ENCODE data around the gene CAPSL. TPM values are rescaled to one million over a fixed set of nuclear protein-coding genes. Genes with fewer than 3 reads are reported as not detected.

CAPSL gene
- total RNA-seq, 1 donor from 2014 or later: not detected

DNA sequence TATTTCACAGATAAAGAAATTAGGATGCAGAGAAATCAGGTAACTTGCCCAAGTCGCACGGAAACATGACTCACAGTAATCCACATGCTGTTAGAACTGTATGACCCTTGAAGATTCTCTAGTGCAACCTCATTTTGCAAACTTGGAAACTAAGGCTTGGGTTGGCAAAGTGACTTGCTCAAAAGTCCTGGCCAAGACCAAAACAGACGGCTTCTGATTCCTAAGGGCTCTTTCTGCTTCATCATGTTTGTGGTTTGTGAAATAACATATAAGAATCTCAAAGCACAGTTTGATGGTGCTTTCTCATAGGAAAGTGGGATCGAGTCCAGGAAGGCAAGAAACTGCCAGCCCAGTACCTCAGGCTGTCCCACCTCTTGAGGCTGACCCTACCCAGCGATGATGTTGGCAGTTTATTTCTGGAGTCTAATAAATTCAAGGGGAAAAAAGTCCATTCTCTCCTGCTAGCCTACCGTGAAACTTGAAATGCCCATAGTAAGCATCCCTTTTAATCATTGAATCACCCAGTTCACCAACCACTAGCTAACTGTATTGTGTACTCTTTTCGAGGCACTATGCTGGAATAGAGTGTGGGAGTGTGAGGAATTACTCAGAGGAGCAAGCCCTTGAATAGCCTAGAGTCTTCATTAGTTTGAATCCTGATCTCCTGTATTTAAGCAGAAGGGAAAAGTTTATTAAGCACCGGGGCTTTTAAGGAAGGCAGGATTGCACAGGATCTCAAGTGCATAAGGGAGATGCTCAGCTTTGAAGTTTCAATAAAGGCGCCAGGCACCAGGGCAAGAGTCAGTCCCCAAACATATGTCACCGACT, 14.1 kb downstream of the CAPSL start:
- peaks cover 2% of the 10 kb centered on the region for H3K9me3 Mint-ChIP-seq (ENCODE audit: unreplicated experiment)
- H3K27ac Mint-ChIP-seq (ENCODE audit: unreplicated experiment): no peak overlapping the region
- H3K4me3 Mint-ChIP-seq (ENCODE audit: unreplicated experiment): no peak overlapping the region
- H3K4me1 Mint-ChIP-seq (ENCODE audit: low read depth, unreplicated experiment): no peaks in the 10 kb centered on the region
- H3K36me3 Mint-ChIP-seq (ENCODE audit: unreplicated experiment): no peaks in the 10 kb centered on the region
- DNase-seq: no peak
- H3K27me3 Mint-ChIP-seq (ENCODE audit: unreplicated experiment): peaks cover 6% of the 10 kb centered on the region
- TF ChIP-seq CTCF (IDR thresholded peaks at IDR 0.05; ENCODE audit: partially characterized antibody, unreplicated experiment): no peak

- DNase-seq: no peak
- Mint-ChIP-seq H3K27ac (ENCODE audit: unreplicated experiment) (no peak overlapping the region), H3K9me3 (ENCODE audit: unreplicated experiment) (peaks cover 2% of the 10 kb centered on the region), H3K4me1 (ENCODE audit: low read depth, unreplicated experiment) (no peaks in the 10 kb centered on the region), H3K4me3 (ENCODE audit: unreplicated experiment) (no peak overlapping the region), H3K27me3 (ENCODE audit: unreplicated experiment) (peaks cover 7% of the 10 kb centered on the region), H3K36me3 (ENCODE audit: unreplicated experiment) (no peaks in the 10 kb centered on the region)
- TF ChIP-seq CTCF (IDR thresholded peaks at IDR 0.05; ENCODE audit: partially characterized antibody, unreplicated experiment): no peak
Observed at GRCh38 chr5:35922468-35922867, 16.0 kb downstream of the CAPSL start.

GRCh38 chr5:35921930-35922329, 16.5 kb downstream of the CAPSL start:
- no peak for TF ChIP-seq CTCF (IDR thresholded peaks at IDR 0.05; ENCODE audit: partially characterized antibody, unreplicated experiment)
- no peak overlapping the region for H3K27ac Mint-ChIP-seq (ENCODE audit: unreplicated experiment)
- H3K4me3 Mint-ChIP-seq (ENCODE audit: unreplicated experiment): no peak overlapping the region
- H3K9me3 Mint-ChIP-seq (ENCODE audit: unreplicated experiment): peaks cover 2% of the 10 kb centered on the region
- no peaks in the 10 kb centered on the region for H3K36me3 Mint-ChIP-seq (ENCODE audit: unreplicated experiment)
- no peaks in the 10 kb centered on the region for H3K4me1 Mint-ChIP-seq (ENCODE audit: low read depth, unreplicated experiment)
- H3K27me3 Mint-ChIP-seq (ENCODE audit: unreplicated experiment): peaks cover 7% of the 10 kb centered on the region
- DNase-seq: no peak

DNA sequence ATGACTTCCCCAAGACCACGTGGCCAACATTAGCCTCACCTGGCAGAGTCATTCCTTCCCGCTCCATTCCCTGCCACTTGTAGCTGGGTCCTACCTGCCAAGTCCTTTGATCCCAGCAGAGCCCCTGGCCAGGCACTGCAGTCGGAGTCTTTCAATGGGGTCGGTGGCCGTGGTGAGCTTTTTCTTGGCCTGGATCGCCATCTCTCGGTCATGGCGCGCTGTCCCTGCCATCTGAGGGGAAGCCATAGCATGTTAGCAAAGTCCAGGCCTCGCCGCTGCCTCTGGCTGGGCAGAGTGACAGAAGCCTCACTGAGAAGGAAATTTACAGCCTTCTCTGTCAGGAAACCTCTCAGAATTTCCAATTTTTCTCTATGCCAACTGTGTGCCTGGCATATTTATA, 17.5 kb downstream of the CAPSL start:
- DNase-seq: no peak
- Mint-ChIP-seq H3K36me3 (ENCODE audit: unreplicated experiment) (no peaks in the 10 kb centered on the region), H3K9me3 (ENCODE audit: unreplicated experiment) (peaks cover 2% of the 10 kb centered on the region), H3K27ac (ENCODE audit: unreplicated experiment) (no peak overlapping the region), H3K4me3 (ENCODE audit: unreplicated experiment) (no peak overlapping the region), H3K27me3 (ENCODE audit: unreplicated experiment) (peaks cover 5% of the 10 kb centered on the region), H3K4me1 (ENCODE audit: low read depth, unreplicated experiment) (no peaks in the 10 kb centered on the region)
- no peak for TF ChIP-seq CTCF (IDR thresholded peaks at IDR 0.05; ENCODE audit: partially characterized antibody, unreplicated experiment)

DNA sequence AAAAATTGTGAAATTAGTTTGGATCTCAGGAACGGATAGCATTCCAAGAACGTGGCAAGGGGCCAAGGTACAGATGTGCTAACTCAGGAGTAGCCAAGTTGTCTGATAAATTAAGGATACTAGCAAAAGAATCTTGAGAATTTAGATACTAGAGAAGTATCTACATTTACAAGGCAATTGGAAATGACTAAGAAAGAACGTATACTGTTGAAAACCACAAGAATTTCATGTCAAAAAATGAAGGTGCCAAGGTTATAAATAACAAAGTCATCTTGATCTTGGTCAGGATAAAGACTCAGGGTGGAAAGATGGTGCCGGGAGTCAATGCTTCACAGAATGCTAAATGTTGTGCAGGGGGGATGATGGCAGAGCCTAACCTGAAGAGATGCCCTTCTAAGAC, 19.2 kb downstream of the CAPSL start:
- Mint-ChIP-seq H3K36me3 (ENCODE audit: unreplicated experiment) (no peaks in the 10 kb centered on the region), H3K4me1 (ENCODE audit: low read depth, unreplicated experiment) (no peaks in the 10 kb centered on the region), H3K9me3 (ENCODE audit: unreplicated experiment) (peaks cover 3% of the 10 kb centered on the region), H3K27ac (ENCODE audit: unreplicated experiment) (no peak overlapping the region), H3K27me3 (ENCODE audit: unreplicated experiment) (peaks cover 4% of the 10 kb centered on the region), H3K4me3 (ENCODE audit: unreplicated experiment) (no peak overlapping the region)
- TF ChIP-seq CTCF (IDR thresholded peaks at IDR 0.05; ENCODE audit: partially characterized antibody, unreplicated experiment): no peak
- no peak for DNase-seq
